ENCODE measurements around the gene PLXNA4. TPM values are rescaled to one million over a fixed set of nuclear protein-coding genes. Genes with fewer than 3 reads are reported as not detected.

PLXNA4 gene
- total RNA-seq, 1 experiment from 2014 or later = not detected

DNA sequence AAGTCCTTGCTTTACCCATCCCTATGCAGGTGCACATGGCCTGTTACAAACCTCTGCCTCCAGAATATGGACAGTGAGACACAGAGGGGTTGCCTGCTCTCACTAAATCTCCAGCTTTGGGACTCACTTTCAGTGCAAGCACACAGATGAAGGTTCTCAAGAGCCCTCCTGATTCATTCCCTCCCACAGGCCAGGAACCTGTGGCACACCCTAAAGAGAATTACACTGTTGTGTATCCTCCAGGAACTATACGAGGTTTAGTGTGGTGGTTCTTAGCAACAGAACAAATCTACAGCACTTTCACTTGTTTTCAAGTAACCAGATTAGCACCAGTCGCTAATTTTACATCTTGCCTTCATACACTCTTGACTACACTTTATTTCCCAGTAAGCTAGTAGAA lies 192.3 kb downstream of the PLXNA4 start (continued):
- no peak for TF ChIP-seq SIN3A (IDR thresholded peaks at IDR 0.05; ENCODE audit: low read depth)
- TF ChIP-seq, protein P1, sequence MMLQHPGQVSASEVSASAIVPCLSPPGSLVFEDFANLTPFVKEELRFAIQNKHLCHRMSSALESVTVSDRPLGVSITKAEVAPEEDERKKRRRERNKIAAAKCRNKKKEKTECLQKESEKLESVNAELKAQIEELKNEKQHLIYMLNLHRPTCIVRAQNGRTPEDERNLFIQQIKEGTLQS (IDR thresholded peaks at IDR 0.05) = no peak
- TF ChIP-seq EZH2phosphoT487 (IDR thresholded peaks at IDR 0.05; ENCODE audit: borderline replicate concordance) = no peak
- no peak for TF ChIP-seq CEBPB (IDR thresholded peaks at IDR 0.05; ENCODE audit: low read depth)

DNA sequence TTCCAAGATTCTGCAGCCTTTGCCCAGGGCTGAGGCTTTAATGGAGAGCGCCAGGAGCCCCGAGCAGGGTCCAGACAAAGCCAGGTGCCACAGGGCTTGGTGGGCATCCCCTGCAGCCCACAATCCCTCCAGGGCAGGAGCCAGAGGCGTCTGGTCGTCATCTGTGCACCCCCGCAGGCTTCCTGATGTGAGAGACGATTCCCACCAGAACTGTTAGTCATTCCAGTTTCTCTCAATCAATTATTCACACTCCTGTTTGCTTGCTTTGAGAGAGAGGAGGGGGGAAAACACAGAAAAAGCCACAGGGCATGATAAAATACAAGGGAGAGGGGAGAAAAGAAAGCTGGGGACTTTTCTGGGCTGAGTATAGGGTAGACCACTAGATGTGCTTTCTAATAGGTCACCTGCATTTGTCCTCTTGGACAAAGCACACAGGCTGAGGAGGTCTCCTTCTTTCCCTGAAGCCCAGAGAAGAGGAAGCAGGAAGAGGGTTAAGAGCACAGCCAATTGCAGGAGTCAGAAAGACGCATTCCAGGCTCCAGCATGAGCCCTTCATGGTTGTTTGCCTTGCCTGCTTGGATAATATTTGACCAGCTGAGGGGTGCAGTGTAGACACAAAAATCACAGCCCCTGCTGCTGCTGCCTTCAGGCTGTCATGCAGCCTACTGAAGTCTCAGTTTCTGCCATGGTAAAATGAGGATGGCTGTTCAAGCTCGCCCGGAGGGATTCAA lies 194.4 kb downstream of the PLXNA4 start:
- H3K4me3 ChIP-seq (replicated peaks in 1 of 2; ENCODE audit: low read depth in 1 of 2, low read length in 2 of 2) = no peak overlapping the region
- RAD21 ChIA-PET (ENCODE audit: low non-redundant PET in 1 of 2, low total read pairs in 2 of 2, uncharacterized antibody in 2 of 2, unreplicated experiment in 2 of 2) = no interaction called here
- no peak for TF ChIP-seq CTCF (IDR thresholded peaks at IDR 0.05 in 2 of 3, conservative IDR thresholded peaks at IDR 0.05 in 1 of 3; ENCODE audit: borderline replicate concordance in 1 of 3, insufficient read depth in 1 of 3, low read depth in 2 of 3, low read length in 2 of 3)
- no peak for TF ChIP-seq REST (IDR thresholded peaks at IDR 0.05; ENCODE audit: low read depth)
- no peak for TF ChIP-seq RAD21 (IDR thresholded peaks at IDR 0.05; ENCODE audit: low read depth)
- TF ChIP-seq YY1 (IDR thresholded peaks at IDR 0.05; ENCODE audit: extremely low read depth, insufficient replicate concordance, low read depth, low read length) = no peak
- no peak for TF ChIP-seq MAX (IDR thresholded peaks at IDR 0.05)
- TF ChIP-seq CEBPB (IDR thresholded peaks at IDR 0.05; ENCODE audit: low read depth) = no peak
- no peak for TF ChIP-seq CBX3 (IDR thresholded peaks at IDR 0.05; ENCODE audit: low read depth)
- TF ChIP-seq JUND (IDR thresholded peaks at IDR 0.05) = no peak
- TF ChIP-seq, protein P1 (IDR thresholded peaks at IDR 0.05) = no peak
- no peak for TF ChIP-seq ELF1 (IDR thresholded peaks at IDR 0.05; ENCODE audit: borderline replicate concordance, low read depth)
- no peak for TF ChIP-seq SRF (IDR thresholded peaks at IDR 0.05; ENCODE audit: low read depth)
- TF ChIP-seq FOSL1 (IDR thresholded peaks at IDR 0.05; ENCODE audit: low read depth) = no peak
- no peak for TF ChIP-seq SP1 (IDR thresholded peaks at IDR 0.05; ENCODE audit: low read depth)
- TF ChIP-seq POLR2A (IDR thresholded peaks at IDR 0.05; ENCODE audit: borderline replicate concordance, extremely low read depth, insufficient read depth, insufficient read length) = no peak
- TF ChIP-seq SIN3A (IDR thresholded peaks at IDR 0.05; ENCODE audit: low read depth) = no peak
- no peak for TF ChIP-seq EGR1 (IDR thresholded peaks at IDR 0.05; ENCODE audit: low read depth)
- no peak for TF ChIP-seq POLR2AphosphoS5 (IDR thresholded peaks at IDR 0.05; ENCODE audit: low read depth, low read length)

More for the DNA sequence above, 194.4 kb downstream of the PLXNA4 start:
- Histone ChIP-seq H3K9me2 (ENCODE audit: insufficient read depth) (no peaks in the 10 kb centered on the region), H4K20me1 (ENCODE audit: insufficient read depth) (no peaks in the 10 kb centered on the region), H3K4me2 (ENCODE audit: low read length) (no peak overlapping the region), H2AFZ (ENCODE audit: low read depth, low read length, poor library complexity, severe bottlenecking) (no peak overlapping the region), H3K27ac (ENCODE audit: low read depth, low read length) (no peak overlapping the region), H3K79me2 (ENCODE audit: insufficient read depth, low read length) (no peaks in the 10 kb centered on the region), H3K9me3 (ENCODE audit: control insufficient read depth in 1 of 2, insufficient read depth in 1 of 2, low read depth in 1 of 2, low read length in 2 of 2) (no peaks in the 10 kb centered on the region), H3K36me3 (ENCODE audit: control insufficient read depth in 1 of 2, insufficient read depth in 2 of 2, low read length in 2 of 2) (no peaks in the 10 kb centered on the region), H3K27me3 (ENCODE audit: insufficient read depth, low read length) (peaks cover 64% of the 10 kb centered on the region), H3K9ac (ENCODE audit: low read length) (no peak overlapping the region), H3K4me1 (ENCODE audit: control insufficient read depth in 1 of 2, insufficient read depth in 2 of 2, low read length in 2 of 2) (no peaks in the 10 kb centered on the region)
- ATAC-seq (no peak), DNase-seq (ENCODE audit: low read depth, low spot score) (no peak)
- no TSS peak for BruUV-seq (replicated peaks)
- ChIA-PET POLR2A (no interaction called here), CTCF (no interaction called here)
- intact Hi-C loops (cut with micrococcal nuclease) = no loop called here
